Naive B cell (primary cell): ENCODE data around the gene NDFIP2. TPM values are rescaled to one million over a fixed set of nuclear protein-coding genes. Genes with fewer than 3 reads are reported as not detected.

Experiments used
- polyA plus RNA-seq, 6 donors: library from polyadenylated mRNA; unstranded; fragments of 300-500 nt; fragmentation: Illumina TruSeq; gene quantifications; one replicate each; pipeline ENCODE4 v1.2.3, GENCODE V29; 2021; ENCODE audit warnings: low read depth in 6 of 6

NDFIP2 gene
- polyA plus RNA-seq, 6 donors from 2014 or later = 0.14 TPM; not detected in 5

Other genes with a start within 250 kb of the NDFIP2 start
- gene RBM26, start 74.9 kb upstream of the NDFIP2 start, polyA plus RNA-seq = 10 to 100 TPM; 15.1 to 28.8 (median 22.2) TPM